Astrocyte (in vitro differentiated cells and primary cell): ENCODE results near the gene GBF1.

Source experiments
- CTCF ChIP-seq: IDR thresholded peaks from 2 replicates; pipeline ENCODE4 v1.5.1; 2011; ENCODE audit warnings: low read depth, mild to moderate bottlenecking, inconsistent platforms, low read length, moderate library complexity; ENCODE audit not compliant: insufficient read depth
- EZH2 ChIP-seq: IDR thresholded peaks from 2 replicates; pipeline ENCODE4 v1.6.1; 2012; ENCODE audit warnings: mild to moderate bottlenecking, low read length, inconsistent platforms; ENCODE audit not compliant: insufficient read depth

- TF ChIP-seq CTCF = no peak
- no peak for TF ChIP-seq EZH2
Observed at GRCh38 chr10:102401735-102402511, 156.6 kb downstream of the GBF1 start.
